IPS-11a (cell line): ENCODE data around the gene SETD4.

Experiments
- H3K4me3 ChIP-seq: one replicate; pipeline ENCODE4 v1.5.1; 2013; ENCODE audit warnings: low read depth, low read length, control low read depth

Gene SETD4

GRCh38 chr21:36048357-36048756 is 12.0 kb downstream of the SETD4 start:
- H3K4me3 ChIP-seq, result no peak overlapping the region

DNA sequence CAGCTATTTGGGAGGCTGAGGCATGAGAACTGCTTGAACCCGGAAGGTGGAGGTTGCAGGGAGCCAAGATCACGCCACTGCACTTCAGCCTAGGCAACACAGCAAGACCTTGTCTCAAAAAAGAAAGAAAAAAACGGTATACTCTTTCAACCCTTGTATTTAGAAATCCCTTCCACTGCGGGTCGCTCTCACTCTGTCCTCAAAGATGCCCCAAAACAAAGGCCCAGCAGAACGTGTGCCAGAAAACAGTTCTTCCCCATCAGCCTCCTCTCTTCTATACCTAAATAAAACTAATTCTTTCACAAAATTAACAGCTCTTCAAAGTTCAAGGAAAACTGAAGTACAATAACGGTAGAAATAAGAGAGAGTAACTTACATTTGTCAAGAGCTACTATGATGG is 13.2 kb downstream of the SETD4 start:
- H3K4me3 ChIP-seq, result no peak overlapping the region

DNA sequence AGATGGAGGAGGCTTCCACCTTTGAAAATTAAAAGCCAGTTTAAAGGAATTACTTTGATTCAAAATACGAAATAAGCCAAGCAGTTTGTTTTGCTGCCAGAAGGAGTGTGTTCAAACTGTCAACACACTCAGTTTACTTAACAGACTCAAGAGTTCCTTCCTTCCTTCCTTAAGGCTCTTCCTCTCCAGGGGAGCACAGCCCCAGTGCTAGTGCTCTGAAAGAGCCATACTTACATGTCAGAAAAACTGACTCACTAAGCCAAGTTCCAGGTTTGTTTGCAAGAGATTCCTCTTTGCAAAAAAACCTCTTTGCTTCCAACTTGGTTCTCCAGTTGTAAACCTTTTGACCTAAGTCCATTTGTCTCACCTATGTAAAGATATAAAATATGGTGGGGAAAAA is 14.3 kb downstream of the SETD4 start:
- H3K4me3 ChIP-seq, result no peak overlapping the region

GRCh38 chr21:36044056-36044455 is 16.3 kb downstream of the SETD4 start:
- no peak overlapping the region for H3K4me3 ChIP-seq

- H3K4me3 ChIP-seq, result no peak overlapping the region
Measured at GRCh38 chr21:36041910-36042309, 18.4 kb downstream of the SETD4 start.

DNA sequence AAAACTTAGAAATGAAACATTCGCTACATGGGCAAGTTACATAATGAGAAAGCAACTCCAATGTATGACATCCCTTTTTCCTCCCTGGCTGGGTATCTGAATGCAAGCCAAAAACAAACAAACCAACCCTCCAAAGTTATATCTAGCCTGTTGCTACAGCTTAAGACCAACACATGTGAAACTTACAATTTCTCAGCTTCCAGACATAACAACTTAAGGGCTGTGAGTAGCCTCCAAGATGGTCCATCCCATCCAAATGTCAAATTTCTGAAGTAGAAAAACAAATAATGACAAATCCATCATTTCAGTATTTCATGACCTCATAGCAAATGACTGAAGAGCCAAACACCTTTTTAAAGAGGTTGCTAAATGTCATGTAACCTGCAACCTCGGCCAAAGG is 19.9 kb downstream of the SETD4 start:
- no peak overlapping the region for H3K4me3 ChIP-seq

- no peak overlapping the region for H3K4me3 ChIP-seq
Measured at GRCh38 chr21:36039861-36040260, 20.5 kb downstream of the SETD4 start.

GRCh38 chr21:36038701-36039497 is 21.4 kb downstream of the SETD4 start:
- no peak overlapping the region for H3K4me3 ChIP-seq

DNA sequence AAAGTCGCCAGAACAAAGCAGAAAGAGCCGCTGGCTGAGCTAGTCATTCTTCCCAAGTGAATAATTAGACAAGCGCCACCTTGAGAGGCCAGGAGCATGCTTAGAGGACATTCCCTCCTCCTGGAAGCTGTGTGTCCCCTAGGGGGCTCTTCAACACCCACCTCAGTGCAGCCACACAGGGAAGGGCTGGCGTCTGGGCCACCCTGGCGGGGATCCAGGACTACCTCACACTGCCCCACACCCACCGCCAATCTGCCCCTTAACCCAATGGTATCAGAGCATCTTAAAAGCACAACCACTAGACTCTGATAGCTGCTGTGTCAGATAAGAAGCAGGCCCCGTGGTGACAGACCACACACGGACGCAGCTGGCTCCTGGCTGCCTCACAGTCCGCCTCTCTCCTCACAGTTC is 24.9 kb downstream of the SETD4 start:
- no peak overlapping the region for H3K4me3 ChIP-seq

DNA sequence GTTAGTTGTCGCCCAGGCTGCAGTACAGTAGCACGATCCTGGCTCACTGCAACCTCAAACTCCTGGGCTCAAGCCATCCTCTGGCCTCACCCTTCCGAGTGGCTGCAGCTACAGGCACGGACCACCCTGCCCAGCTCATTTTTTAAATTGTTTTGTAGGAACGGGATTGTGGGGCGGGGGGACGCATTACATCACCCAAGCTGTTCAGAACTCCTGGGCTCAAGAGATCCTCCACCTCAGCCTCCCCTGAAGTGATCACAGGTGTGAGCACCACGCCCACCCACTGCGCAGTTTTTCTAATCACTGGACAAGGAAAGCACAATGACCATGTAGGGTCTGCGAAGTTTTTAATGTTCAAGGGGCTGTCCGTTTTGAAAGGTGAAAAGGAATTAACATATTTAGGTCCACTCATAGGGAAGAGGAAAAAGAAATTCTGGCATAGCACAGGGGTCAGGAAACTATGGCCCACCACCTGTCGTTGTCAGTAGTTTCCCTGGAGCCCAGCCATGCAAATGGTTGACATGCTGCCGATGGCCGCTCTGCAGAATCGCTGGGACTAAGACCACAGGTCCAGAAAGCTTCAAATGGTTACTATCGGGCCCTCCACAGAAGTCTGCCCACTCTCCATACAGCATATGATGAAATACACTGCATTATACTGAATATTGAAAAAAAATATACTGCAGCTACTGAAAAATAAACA is 26.0 kb downstream of the SETD4 start:
- H3K4me3 ChIP-seq, result no peak overlapping the region

- H3K4me3 ChIP-seq, result no peak overlapping the region
Measured at GRCh38 chr21:36032647-36033406, 27.5 kb downstream of the SETD4 start.

DNA sequence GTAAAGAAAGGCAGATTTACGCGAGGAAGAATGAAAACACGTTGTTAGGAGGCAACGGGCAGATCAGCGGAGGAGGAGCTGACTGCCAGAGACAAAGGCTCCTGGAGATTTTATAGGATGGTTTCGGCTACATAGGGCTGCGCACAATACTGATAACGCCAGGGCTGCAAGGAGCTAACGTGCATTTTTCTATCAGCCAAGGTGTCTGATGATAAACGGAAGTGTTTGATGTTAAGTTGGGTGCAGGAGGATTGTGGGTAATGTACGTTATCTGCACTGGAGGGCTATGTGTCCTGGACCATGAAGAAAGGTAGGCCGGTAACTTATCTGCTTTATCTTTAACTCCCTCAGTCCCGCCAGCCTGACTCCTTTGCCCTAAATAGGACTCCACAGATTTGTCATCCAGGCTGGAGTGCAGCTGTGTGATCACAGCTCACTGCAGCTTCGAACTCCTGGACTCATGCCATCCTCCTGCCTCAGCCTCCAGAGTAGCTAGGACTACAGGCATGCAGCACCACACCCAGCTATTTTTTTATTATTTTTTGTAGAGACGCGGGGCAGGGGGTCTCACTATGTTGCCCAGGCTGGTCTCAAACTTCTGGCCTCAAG is 29.6 kb downstream of the SETD4 start:
- H3K4me3 ChIP-seq, result no peak overlapping the region

- no peak overlapping the region for H3K4me3 ChIP-seq
Measured at GRCh38 chr21:36029309-36029708, 31.0 kb downstream of the SETD4 start.

GRCh38 chr21:36028127-36029069 is 31.9 kb downstream of the SETD4 start:
- H3K4me3 ChIP-seq, result no peak overlapping the region

DNA sequence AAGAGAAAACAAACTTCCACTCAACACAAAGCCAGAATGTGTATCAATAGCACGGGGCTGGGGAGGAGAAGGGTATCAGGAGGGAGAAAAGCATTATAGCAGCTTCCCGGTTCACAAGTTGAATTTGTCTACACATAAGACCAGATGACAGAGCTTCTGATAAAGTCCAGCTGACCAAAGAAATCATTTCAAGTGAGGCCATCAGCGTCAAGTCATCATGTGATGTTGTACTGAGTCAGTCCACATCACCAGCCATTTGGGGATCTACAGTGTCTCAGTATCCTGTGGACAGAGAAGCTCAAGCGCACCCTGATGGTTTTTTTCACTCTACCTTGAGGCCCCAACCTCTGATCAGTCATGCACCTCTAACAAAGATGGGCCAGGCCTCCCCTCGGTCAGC is 33.0 kb downstream of the SETD4 start:
- no peak overlapping the region for H3K4me3 ChIP-seq

GRCh38 chr21:36024782-36025181 is 35.5 kb downstream of the SETD4 start:
- no peak overlapping the region for H3K4me3 ChIP-seq

GRCh38 chr21:36023092-36023480 is 37.2 kb downstream of the SETD4 start:
- no peak overlapping the region for H3K4me3 ChIP-seq

DNA sequence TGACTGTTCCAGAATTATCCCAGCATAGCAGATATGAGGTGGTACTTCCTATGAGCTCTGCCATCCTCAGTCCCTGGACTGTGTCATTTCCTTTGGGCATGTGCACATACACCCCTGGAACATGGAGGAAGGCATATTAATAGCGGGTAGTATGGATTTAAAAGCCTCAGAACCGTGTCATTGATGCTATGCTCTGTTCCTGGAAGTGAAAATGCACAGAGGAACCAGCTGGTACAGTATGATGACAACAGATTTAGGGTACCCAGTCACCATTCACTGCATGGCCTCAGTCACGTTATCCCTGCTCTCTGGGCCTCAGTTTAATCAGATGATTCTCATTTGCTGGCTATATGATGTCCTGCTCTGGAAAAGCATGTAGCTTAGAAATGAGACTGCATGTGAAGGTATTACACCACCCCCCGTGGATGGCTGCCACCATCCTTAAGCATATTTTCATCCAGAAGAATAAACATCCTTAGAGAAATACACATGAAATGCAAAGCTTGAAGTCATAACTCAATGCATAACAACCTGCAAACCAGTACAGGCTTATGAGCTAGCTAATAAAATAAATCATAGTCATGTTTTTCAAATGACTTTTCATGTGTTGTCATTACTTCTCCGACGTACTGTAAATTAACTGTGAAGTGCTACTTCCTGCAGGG is 37.8 kb downstream of the SETD4 start:
- H3K4me3 ChIP-seq, result no peak overlapping the region

DNA sequence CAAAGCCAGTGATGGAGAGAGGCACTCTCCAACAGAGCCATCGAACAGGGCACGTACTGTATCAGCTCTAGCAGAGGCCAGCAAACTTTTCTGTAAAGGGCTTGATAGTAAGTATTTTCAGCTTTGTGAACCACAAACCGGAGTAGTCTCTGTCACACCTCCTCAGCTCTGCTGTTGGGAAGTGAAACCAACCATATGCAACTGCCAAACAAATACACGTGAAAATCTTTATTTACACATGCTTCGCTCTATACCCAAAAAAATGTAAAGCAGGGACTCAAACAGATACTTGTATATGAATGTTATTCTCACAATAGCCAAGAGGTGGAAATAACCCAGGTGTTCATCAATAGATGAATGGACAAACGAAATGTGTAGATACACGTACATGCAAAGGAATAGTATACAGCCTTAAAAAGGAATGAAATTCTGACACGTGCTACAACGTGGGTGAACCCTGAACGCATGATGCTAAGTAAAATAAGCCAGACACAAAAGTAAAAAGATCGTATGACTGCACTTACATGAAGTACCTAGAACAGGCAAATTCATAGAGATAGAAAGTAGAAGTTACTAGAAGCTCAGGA is 39.0 kb downstream of the SETD4 start:
- no peak overlapping the region for H3K4me3 ChIP-seq
